Cardiac muscle cell (in vitro differentiated cells and primary cell): ENCODE measurements around the gene DDI2. TPM values are rescaled to one million over a fixed set of nuclear protein-coding genes. Genes with fewer than 3 reads are reported as not detected.
"Not testable (repeated sequence)": the region's sequence is repeated elsewhere in the genome, so short reads cannot be mapped to it uniquely, and the experiment has no call there.

Experiments
- DNase-seq, 2 donors: peaks; one replicate each; pipeline versions ENCODE4 v3.0.0 to v3.0.0-alpha.2; 2010 to 2017; ENCODE audit warnings: low read depth in 1 of 2, low spot score in 1 of 2
- H3K27ac ChIP-seq: fragments of 200-600 bp; sonication (generic); 2 replicates; pipeline ENCODE4 v1.5.1; 2016
- H3K27me3 ChIP-seq: fragments of 200-600 bp; sonication (generic); 2 replicates; pipeline ENCODE4 v1.6.0; 2016; ENCODE audit warnings: control low read depth
- H3K36me3 ChIP-seq: fragments of 200-600 bp; sonication (generic); 2 replicates; pipeline ENCODE4 v1.5.1; 2016; ENCODE audit warnings: control low read depth
- H3K4me1 ChIP-seq: fragments of 200-600 bp; sonication (generic); 2 replicates; pipeline ENCODE4 v1.8.1; 2017; ENCODE audit warnings: low read depth, mild to moderate bottlenecking, mixed run types
- H3K4me3 ChIP-seq: fragments of 200-600 bp; sonication (generic); 2 replicates; pipeline ENCODE4 v1.5.1; 2016; ENCODE audit warnings: mild to moderate bottlenecking
- H3K9me3 ChIP-seq: fragments of 200-600 bp; sonication (generic); 2 replicates; pipeline ENCODE4 v1.5.1; 2017; ENCODE audit warnings: low read depth, mild to moderate bottlenecking, control low read depth
- polyA plus RNA-seq: library from polyadenylated mRNA; unstranded; fragments of >200 nt; fragmentation: Nextera tagmentation; extraction: Ambion mirVana; gene quantifications from 2 replicates; pipeline ENCODE4 v1.2.1, GENCODE V29; 2016
- total RNA-seq: library from RNA; depleted of rRNA; stranded (reverse); fragments of >200 nt; gene quantifications from 2 replicates; pipeline ENCODE4 v1.2.3, GENCODE V29; 2016
- TF ChIP-seq, protein P1 (sequence below): IDR thresholded peaks from 2 replicates; pipeline ENCODE4 v1.5.1; 2012; ENCODE audit warnings: low read depth, mild to moderate bottlenecking, low read length

The DDI2 gene
- total and polyA plus RNA-seq, 2 experiments from 2014 or later: 7.4 to 26.8 TPM

GRCh38 chr1:15691434-15692032, 74.3 kb downstream of the DDI2 start:
- Histone ChIP-seq H3K9me3 (no peaks in the 10 kb centered on the region), H3K36me3 (no peaks in the 10 kb centered on the region), H3K27ac (peak overlapping the region; percentile 58), H3K27me3 (no peaks in the 10 kb centered on the region), H3K4me1 (peaks cover 8% of the 10 kb centered on the region), H3K4me3 (no peak overlapping the region)
- TF ChIP-seq, protein P1, sequence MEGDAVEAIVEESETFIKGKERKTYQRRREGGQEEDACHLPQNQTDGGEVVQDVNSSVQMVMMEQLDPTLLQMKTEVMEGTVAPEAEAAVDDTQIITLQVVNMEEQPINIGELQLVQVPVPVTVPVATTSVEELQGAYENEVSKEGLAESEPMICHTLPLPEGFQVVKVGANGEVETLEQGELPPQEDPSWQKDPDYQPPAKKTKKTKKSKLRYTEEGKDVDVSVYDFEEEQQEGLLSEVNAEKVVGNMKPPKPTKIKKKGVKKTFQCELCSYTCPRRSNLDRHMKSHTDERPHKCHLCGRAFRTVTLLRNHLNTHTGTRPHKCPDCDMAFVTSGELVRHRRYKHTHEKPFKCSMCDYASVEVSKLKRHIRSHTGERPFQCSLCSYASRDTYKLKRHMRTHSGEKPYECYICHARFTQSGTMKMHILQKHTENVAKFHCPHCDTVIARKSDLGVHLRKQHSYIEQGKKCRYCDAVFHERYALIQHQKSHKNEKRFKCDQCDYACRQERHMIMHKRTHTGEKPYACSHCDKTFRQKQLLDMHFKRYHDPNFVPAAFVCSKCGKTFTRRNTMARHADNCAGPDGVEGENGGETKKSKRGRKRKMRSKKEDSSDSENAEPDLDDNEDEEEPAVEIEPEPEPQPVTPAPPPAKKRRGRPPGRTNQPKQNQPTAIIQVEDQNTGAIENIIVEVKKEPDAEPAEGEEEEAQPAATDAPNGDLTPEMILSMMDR: no peak
- DNase-seq: peak; percentile 38

DNA sequence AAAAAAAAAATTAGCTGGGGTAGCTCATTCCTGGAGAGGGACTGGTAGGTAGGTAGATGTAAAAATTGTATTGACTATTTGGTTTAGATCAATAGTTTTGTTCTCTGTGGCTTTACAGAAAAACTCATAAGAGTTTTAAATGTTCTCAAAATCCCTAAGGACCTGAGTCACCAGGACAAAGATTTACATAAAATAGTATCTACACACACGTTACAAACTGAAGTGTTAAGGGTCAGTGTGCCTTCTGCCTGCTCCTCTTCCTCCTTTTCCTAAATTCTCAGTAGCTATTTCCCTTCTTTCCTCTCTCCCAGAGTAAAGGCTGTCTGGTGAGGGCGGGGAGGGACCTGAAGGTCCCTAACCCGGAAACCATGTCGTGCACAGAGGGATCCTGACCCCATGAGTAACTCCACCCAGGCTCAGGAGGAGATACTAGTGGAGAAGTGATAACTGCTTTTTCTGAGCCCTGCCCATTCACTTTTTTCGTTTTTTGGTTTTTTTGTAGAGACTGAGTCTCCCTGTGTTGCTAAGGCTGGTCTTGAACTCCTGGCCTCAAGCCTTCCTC, 74.9 kb downstream of the DDI2 start:
- Histone ChIP-seq H3K9me3 (no peaks in the 10 kb centered on the region), H3K36me3 (no peaks in the 10 kb centered on the region), H3K4me1 (peaks cover 8% of the 10 kb centered on the region), H3K27me3 (no peaks in the 10 kb centered on the region), H3K4me3 (no peak overlapping the region), H3K27ac (no peak overlapping the region)
- TF ChIP-seq, protein P1: no peak
- DNase-seq: no peak

GRCh38 chr1:15693371-15693770, 76.1 kb downstream of the DDI2 start:
- TF ChIP-seq, protein P1: no peak
- DNase-seq: no peak
- H3K4me1 ChIP-seq: peaks cover 8% of the 10 kb centered on the region
- no peaks in the 10 kb centered on the region for H3K36me3 ChIP-seq
- H3K9me3 ChIP-seq: no peaks in the 10 kb centered on the region
- no peak overlapping the region for H3K4me3 ChIP-seq
- no peaks in the 10 kb centered on the region for H3K27me3 ChIP-seq
- peak overlapping the region; percentile 23 for H3K27ac ChIP-seq

DNA sequence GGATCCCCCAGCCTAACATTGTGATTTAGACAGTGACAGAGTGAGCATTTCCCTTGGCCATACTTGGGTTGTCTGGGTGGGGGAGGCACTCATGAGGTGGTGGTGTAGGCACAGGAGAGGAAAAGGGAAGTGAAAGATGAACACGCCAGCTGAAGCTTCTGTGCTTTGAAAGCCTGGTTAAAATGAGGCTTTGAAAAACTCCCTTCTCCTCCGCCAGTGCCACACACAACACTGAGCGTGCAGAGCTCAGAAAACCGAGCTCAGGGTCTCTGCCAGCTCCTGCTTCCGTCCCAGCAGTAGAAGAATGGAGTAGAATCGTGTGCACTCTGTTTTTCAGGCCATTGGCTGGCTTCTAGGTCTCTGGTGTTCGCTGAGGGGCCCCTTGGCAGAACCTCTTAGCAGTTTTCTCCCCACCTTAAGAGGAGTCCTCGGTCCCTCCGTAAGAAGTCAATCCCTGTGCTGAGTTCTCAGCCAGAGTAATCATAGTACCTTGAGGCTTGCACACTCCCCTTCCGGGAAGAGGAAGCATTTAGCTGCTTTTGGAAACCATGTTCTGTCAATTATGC, 79.8 kb downstream of the DDI2 start:
- Histone ChIP-seq H3K4me1 (peaks cover 6% of the 10 kb centered on the region), H3K27me3 (no peaks in the 10 kb centered on the region), H3K9me3 (no peaks in the 10 kb centered on the region), H3K27ac (peak overlapping the region; percentile 73), H3K4me3 (no peak overlapping the region), H3K36me3 (no peaks in the 10 kb centered on the region)
- TF ChIP-seq, protein P1: no peak
- DNase-seq: no peak

DNA sequence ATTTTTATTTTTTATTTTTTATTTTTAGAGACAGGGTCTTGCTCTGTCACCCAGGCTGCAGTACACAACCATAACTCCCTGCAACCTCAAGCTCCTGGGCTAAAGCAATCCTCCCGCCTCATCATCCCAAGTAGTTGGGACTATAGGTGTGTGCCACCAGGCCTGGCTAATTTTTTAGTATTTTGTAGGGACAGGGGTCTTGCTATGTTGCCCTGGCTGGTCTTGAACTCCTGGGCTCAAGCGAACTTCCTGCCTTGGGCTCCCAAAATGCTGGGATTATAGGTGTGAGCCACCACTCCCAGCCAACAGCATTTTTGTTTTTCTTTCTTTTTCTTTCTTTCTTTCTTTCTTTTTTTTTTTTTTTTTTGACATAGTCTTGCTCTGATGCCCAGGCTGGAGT, 80.9 kb downstream of the DDI2 start:
- peaks cover 11% of the 10 kb centered on the region for H3K4me1 ChIP-seq
- H3K4me3 ChIP-seq: no peak overlapping the region
- no peak overlapping the region for H3K27ac ChIP-seq
- DNase-seq: no peak
- TF ChIP-seq, protein P1: no peak
- H3K36me3 ChIP-seq: no peaks in the 10 kb centered on the region
- H3K27me3 ChIP-seq: no peaks in the 10 kb centered on the region
- no peaks in the 10 kb centered on the region for H3K9me3 ChIP-seq

DNA sequence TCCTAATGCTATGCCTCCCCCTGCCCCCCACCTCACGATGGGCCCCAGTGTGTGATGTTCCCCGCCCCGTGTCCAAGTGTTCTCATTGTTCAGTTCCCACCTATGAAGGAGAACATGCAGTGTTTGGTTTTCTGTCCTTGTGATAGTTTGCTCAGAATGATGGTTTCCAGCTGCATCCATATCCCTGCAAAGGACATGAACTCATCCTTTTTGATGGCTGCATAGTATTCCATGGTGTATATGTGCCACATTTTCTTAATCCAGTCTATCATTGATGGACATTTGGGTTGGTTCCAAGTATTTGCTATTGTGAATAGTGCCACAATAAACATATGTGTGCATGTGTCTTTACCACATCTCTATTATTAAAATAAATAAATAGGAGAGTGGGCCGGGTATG, 82.1 kb downstream of the DDI2 start:
- H3K4me1 ChIP-seq: peaks cover 20% of the 10 kb centered on the region
- H3K36me3 ChIP-seq, H3K27me3 ChIP-seq, H3K9me3 ChIP-seq, DNase-seq, H3K4me3 ChIP-seq, H3K27ac ChIP-seq: not testable (repeated sequence)
